Measurements from ENCODE around the gene MEIOB.

MEIOB gene

DNA sequence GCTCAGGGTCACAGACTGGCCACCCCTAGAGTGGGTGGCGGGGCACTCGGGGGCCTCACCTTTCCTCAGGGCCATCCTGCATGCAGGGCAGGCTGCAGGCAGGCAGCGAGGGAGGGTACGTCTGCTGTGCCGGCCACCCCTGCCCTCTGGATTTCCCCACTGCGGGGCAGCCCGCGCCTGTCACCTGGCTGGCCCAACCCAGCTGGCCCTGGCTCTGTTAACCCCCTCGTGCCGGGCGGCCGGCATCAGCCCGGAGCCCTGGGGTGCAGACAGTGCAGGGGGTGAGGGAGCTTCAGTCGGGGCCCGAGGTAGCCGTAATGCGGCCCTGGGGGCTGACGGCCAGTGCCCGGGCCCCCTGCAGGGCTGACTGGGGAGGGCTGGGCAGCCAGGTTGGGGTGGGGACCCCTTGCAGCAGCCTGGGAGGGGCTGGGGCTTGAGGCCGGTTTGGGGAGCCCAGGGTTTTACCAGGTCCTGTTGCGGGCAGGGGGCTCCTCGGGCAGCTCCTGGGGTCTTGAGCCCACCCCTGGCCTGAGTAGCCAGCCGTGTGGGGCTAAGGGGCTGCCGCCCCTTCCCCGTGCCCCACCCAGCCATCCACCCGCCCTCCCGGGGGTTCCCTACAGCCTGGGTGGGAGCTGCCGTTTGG lies 78.3 kb downstream of the MEIOB start, which contains the start of gene IGFALS:
TSS of gene IGFALS (minus strand) at position 128 of the 643 bp plus-strand sequence. CDS start at position 75, 53 bp downstream.
- DNase-seq (ENCODE audit: low read depth): no peak
- no peak within 1 kb of the TSS for H3K4me3 ChIP-seq (ENCODE audit: low read length)
- TF ChIP-seq, protein P1, sequence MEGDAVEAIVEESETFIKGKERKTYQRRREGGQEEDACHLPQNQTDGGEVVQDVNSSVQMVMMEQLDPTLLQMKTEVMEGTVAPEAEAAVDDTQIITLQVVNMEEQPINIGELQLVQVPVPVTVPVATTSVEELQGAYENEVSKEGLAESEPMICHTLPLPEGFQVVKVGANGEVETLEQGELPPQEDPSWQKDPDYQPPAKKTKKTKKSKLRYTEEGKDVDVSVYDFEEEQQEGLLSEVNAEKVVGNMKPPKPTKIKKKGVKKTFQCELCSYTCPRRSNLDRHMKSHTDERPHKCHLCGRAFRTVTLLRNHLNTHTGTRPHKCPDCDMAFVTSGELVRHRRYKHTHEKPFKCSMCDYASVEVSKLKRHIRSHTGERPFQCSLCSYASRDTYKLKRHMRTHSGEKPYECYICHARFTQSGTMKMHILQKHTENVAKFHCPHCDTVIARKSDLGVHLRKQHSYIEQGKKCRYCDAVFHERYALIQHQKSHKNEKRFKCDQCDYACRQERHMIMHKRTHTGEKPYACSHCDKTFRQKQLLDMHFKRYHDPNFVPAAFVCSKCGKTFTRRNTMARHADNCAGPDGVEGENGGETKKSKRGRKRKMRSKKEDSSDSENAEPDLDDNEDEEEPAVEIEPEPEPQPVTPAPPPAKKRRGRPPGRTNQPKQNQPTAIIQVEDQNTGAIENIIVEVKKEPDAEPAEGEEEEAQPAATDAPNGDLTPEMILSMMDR (conservative IDR thresholded peaks at IDR 0.05; ENCODE audit: low read length): no peak

- no peak for DNase-seq (ENCODE audit: low read depth)
- TF ChIP-seq, protein P1 (conservative IDR thresholded peaks at IDR 0.05; ENCODE audit: low read length): no peak
- H3K4me3 ChIP-seq (ENCODE audit: low read length): no peak overlapping the region
Measured at GRCh38 chr16:1792836-1793577, 79.0 kb downstream of the MEIOB start.

GRCh38 chr16:1791943-1792812 lies 79.8 kb downstream of the MEIOB start:
- H3K4me3 ChIP-seq (ENCODE audit: low read length): no peak overlapping the region
- no peak for DNase-seq (ENCODE audit: low read depth)
- TF ChIP-seq, protein P1 (conservative IDR thresholded peaks at IDR 0.05; ENCODE audit: low read length): no peak

- no peak for DNase-seq (ENCODE audit: low read depth)
- TF ChIP-seq, protein P1 (conservative IDR thresholded peaks at IDR 0.05; ENCODE audit: low read length): no peak
- H3K4me3 ChIP-seq (ENCODE audit: low read length): no peak overlapping the region
Measured at GRCh38 chr16:1791256-1791942, 80.6 kb downstream of the MEIOB start.

GRCh38 chr16:1790611-1791255 lies 81.2 kb downstream of the MEIOB start:
- H3K4me3 ChIP-seq (ENCODE audit: low read length): no peak overlapping the region
- TF ChIP-seq, protein P1 (conservative IDR thresholded peaks at IDR 0.05; ENCODE audit: low read length): no peak
- no peak for DNase-seq (ENCODE audit: low read depth)

DNA sequence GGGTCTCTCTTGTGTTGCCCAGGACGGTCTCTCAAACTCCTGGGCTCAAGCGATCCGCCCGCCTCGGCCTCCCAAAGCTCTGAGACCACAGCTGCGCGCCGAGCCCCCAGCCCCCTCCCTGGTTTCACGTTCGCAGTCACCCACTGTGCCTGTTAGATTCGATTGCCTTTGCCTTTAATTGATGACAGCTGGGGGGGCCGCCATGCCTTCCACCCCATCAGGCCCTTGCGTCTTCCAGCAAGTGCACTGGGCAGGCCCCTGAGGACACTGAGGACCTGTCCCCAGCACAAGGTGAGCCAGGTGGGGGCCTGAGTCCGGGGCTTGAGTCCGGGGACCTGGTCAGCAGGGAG lies 81.7 kb downstream of the MEIOB start:
- DNase-seq (ENCODE audit: low read depth): no peak
- TF ChIP-seq, protein P1 (conservative IDR thresholded peaks at IDR 0.05; ENCODE audit: low read length): no peak
- H3K4me3 ChIP-seq (ENCODE audit: low read length): no peak overlapping the region

All from AG10803 (cell line).